Head of caudate nucleus (tissue), 42 donors: ENCODE data around the gene PHLDB3.

Source experiments
- DNase-seq, 42 donors: peaks; one replicate each; pipeline versions ENCODE4 v3.0.0 to v3.0.0-alpha.2; 2020 to 2021; ENCODE audit warnings: mixed read lengths in 7 of 42
- intact Hi-C: fragments of 100-400 bp; cut with DNase I; formaldehyde crosslinking; loops from one replicate; pipeline ENCODE4 v1.15.0; 2022

The PHLDB3 gene

DNA sequence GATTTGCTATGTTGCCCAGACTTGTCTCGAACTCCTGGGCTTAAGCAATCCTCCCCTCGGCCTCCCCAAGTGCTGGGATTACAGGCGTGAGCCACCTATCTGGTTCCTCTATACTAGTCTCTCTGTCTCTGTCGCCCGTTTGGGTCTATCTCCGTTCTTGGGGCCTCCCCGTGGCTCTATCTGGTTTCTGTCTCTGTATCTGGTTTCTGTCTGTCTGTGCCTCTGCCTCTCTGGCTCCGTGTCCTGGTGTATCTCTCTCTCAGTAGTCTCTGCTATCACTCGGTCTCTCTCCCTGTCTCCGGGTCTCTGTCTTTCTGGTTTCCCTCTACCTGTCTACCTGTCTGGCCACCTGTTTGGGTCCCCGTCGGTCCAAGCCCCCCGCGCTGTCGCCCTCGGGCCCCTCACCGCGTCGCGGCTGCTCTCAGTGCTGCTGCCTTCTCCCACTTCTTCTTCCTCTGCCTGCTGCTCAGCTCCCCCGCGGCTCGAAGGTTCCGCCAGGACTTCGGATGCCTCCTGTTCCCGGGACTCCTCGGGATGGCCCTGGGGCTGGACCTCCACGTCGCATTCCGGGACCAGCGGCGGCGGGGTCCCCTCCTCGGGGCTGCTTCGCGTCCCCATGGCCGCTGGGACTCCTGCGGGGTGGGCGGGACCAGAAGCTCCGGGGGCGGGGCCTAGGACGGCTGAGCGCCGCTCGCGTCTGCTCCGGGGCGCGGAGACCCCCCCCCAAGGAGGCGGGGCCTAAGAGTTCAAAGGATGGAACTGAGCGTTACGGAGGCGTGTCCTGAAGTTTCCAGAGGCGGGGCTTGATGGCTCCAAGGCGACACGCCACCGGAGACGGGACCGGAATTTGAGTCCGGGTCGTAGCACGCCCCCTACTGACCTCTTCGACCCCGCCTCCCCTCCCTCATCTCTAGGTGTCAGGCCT, 783 bp downstream of the PHLDB3 start:
- DNase-seq: peak; percentile 92 to 98 (median 97)
- intact Hi-C loops: loop anchor here (5.0 kb wide), 1 partner anchor 56 kb away; no protein-coding TSS in a partner anchor

DNA sequence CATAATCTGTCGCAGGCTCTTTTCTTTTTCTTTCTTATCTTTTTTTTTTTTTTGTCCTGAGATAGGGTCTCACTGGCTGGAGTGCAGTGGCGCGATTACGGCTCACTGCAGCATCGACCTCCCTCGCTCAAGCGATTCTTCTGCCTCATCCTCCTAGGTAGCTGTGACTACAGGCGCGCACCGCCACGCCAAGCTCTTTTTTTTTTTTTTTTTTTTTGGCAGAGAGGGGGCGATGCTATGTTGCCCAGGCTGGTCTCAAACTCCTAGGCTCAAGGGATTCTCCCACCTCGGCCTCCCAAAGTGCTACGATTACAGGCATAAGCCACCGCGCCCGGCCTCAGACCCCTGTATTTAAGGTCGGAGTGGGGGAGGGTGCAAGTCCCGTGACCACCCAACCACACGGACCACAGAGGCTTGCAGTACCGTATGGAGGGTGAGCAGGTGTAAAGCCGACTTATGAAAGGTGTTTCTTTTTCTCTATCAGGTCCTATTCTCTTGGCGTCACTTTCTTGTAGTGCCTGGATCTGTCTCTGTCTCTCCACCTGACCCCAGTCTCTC, 2.0 kb downstream of the PHLDB3 start:
- intact Hi-C loops: loop anchor here (5.0 kb wide), 1 partner anchor 55 kb away; no protein-coding TSS in a partner anchor
- DNase-seq: no peak

DNA sequence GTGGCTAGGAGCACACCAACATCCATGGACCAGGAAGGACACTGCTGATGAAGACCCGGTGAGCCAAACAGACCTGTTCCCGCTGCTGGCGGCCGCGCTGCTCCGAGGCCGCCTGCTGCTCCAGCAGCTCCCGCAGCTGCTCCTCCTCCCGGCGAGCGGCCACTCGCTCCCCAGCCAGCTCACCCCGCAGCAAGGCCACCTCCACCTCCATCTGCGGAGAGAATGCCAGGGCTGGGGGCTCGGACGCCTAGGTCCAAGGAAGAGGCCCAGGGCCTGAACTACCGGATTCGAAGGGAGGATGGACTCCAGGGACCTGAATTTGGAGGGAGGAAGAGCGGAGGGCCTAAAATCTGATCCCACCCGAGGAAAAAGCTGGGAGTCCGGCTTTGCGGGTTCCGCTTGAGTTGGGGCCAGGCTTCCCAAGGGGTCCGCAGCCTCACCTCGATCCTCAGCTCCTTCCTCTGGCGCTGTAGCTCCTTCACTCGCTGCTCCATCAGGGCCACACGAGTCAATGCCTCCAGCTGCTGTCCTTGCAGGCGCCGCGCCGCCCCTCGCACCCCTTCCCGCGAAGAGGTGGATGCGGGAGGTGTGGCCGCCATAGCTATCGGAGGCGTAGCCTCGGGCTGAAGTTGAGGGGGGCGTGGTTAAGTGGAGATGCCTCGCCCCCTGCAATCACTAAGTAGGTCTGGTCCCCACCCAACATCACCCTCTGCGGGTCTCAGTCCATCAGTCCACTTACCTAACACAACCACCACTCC, 2.7 kb downstream of the PHLDB3 start:
- intact Hi-C loops: loop anchor here (5.0 kb wide), 1 partner anchor 55 kb away; no protein-coding TSS in a partner anchor
- DNase-seq: no peak

DNA sequence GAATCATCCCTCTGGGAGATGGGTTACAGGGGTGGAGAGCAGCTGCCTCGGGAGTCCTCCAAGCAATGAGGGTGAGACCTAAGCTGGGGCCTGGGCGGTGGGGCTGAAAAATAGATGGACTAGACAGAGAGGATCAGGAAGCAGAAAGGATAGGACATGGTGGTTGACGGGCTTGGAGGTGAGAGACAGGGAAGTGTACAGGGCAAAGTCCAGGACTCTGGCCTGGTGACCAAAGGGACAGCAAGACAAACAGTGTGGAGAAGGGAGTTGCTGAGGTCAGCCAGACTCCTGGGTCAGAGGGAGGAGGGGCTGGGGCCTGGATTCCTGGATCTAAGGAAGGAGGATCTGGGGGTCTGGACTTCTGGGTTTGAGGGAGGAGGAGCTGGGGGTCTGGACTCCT, 5.5 kb downstream of the PHLDB3 start:
- intact Hi-C loops: no loop called here
- no peak for DNase-seq

DNA sequence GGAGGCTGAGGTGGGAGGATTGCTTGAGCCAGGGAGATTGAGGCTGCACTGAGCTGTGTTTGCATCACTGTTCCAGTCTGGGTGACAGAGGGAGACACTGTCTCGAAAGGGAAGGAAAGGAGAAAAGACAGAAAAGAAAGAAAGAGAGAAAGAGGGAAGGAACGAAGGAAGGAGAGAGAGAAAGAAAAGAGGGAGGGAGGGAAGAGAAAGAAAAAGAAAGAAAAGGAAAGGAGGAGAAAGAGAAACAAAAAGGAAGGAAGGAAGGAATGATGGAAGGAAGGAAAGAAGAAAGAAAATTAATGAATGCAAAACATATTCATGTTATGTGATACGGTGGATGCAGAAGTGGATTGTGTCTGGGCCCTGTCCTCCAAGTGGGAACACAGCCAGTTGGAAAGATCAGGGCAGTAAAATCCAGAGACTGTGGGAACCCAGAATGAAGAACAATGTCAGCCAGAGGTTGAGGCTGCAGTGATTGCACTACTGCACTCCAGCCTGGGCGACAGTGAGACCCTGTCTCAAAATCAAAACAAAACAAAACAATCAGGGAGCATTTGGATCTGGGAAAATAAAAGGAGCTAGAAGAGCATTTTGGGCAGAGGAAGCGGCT, 6.2 kb downstream of the PHLDB3 start:
- intact Hi-C loops: no loop called here
- no peak for DNase-seq

DNA sequence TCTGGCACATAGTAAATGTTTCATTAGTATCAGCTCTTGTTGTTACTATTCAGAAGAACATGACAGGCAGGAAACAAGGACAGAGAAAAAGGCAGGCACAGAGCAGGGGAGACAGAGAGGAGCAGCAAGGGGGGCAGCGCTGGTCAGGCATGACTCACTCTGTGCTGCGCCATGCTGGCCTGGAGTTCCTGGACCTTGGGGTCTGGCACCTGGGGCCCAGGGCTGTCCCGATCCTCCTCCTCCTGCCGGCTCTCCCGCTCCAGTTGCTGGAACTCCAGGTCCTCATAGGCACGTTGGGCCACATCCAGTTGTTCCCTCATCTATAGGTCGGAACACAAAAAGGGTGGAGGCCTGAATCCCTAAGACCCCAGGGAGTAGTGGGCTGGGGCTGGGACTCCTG, 7.6 kb downstream of the PHLDB3 start:
- intact Hi-C loops: no loop called here
- DNase-seq: no peak

DNA sequence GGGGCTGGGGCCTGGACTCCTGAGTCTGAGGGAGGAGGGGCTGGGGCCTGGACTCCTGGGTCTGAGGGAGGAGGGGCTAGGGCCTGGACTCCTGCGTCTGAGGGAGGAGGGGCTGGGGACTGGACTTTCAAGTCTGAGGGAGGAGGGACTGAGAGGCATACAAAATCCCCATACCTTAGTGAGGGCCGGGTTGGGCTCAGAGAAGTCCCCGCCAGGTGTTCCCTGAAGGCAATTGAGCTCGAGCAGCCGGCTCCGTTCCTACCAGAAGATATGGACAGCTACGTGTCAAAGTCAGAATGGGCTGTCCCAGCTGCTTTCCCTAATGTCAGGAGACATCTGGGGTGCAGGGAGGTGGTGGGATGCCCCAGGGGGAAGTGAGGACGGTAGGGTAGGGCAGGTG, 9.5 kb downstream of the PHLDB3 start:
- intact Hi-C loops: no loop called here
- no peak for DNase-seq

DNA sequence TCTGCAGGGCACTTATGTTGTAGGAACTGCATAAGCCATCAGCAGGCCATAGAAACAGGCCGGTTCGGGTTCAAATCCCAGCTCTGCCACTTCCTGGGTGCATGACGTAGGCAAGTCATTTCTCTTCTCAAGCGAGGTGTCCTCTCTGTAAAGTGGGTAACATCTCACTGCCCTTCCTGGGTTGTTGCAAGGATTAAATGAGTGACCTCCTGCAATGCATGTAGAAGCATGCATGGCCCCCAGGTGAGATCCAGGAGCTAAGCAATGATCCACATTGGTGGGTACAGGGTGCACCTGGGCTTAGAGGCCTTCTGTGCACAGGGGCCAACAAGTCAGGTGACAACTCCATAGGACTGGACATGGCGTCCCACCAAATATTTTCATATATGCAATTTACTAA, 13.8 kb downstream of the PHLDB3 start:
- no peak for DNase-seq
- intact Hi-C loops: no loop called here

DNA sequence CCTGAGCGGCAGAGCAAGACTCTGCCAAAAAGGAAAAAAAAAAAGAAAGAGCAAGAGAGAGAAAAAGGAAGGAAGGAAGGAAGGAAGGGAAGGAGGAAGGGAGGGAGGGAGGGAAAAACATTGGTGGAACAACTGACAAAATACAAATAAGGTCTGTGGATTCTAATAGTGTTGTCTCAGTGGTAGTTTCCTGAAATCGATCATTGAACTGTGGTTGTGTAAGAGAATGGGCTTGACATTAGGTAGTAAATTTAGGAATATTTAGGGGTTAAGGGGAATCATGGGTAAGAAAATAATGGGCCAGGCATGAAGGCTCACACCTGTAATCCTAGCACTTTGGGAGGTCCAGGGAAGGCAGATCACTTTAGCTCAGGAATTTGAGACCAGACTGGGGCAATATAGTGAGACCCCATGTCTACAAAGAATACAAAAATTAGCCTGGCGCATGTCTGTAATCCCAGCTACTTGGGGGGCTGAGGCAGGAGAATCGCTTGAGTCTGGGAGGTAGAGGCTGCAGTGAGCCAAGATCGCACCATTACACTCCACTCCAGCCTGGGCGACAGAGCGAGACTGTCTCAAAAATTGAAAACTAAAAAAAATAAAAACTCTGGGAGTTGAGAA, 14.5 kb downstream of the PHLDB3 start:
- intact Hi-C loops: no loop called here
- no peak for DNase-seq

DNA sequence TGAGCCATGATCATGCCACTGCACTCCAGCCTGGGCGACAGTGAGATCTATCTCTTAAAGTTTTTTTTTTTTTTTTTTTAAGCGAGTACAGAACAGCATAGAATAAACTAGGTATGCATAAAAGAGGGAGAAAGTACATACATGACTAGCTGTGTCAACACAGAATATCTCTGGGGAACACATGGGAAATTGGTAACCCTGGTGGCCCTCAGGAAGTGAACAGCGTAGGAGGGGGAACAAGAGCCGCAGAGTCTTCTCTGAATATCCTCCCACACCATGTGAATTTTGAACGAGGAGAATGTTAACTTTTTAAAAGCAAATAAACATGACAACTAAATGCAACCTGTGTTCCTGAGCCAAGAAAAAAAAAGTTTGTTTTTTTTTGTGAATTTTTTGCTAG, 15.2 kb downstream of the PHLDB3 start:
- DNase-seq: no peak
- intact Hi-C loops: no loop called here

DNA sequence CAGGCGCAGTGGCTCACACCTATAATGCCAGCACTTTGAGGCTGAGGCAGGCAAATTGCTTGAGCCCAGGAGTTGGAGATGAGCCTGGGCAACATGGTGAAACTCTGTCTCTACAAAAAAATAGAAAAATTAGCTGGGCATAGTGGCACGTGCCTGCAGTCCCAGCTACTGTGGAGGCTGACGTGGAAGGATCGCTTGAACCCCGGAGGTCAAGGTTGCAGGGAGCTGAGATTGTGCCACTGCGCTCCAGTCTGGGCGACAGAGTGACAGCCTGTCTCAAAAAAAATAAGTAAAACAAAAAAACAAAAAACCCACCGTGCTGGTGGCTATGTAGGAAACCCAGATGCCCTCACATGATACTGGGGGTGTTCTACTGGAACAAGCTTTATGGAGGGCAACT, 16.4 kb downstream of the PHLDB3 start:
- intact Hi-C loops: no loop called here
- no peak for DNase-seq

DNA sequence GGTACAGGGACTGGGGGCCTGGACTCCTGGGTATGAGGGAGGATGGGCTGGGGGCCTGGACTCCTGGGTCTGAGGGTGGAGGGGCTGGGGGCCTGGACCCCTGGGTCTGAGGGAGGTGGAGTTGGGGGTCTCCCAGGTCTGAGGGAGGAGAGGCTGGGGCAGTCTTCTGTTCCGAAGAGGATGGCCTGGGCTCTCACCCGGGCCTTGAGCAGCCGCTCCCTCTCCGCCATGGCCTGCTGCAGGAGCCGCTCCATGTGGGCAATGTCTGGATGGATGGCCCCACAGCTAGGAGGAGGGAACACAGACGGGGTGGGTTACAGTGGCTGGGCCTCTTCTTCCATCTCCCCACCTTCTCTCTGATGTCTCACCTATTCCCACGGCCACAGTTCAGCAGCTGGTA, 18.1 kb downstream of the PHLDB3 start:
- intact Hi-C loops: no loop called here

DNA sequence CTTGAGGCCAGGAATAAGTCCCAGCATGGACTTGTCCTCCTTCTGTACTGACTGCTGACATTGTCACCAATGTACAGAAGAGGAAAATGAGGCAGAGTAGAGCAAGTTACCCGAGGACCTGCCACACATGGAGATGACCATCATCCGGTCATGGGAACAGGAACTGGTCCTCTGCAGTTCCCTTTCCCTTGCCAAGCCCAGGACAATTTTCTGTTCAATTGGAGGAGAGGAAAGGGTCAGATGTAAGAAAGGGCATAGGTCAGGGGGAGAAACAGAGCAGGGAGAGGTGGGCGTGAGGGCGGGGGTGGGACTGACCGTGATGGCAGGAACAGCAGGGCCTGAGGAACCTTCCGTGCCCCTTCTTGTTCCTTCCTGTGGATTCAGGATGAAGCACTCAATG, 18.6 kb downstream of the PHLDB3 start:
- no peak for DNase-seq
- intact Hi-C loops: no loop called here

More for the DNA sequence above, 18.1 kb downstream of the PHLDB3 start:
- DNase-seq: no peak

DNA sequence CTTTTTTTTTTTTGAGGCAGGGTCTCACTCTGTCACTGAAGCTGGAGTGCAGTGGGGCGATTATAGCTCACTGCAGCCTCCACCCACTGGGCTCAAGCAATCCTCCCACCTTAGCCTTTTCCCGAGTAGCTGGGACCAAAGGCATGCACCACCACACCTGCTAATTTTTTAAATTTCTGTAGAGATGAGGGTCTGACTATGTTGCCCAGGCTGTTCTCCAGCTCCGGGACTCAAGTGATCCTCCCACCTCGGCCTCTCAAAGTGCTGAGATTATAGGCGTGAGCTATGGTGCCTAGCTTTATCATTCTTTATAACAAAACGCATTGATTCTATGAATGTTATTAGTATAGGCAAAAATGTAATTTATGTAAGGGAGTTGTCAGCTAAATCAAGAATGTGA, 21.3 kb downstream of the PHLDB3 start:
- DNase-seq: no peak
- intact Hi-C loops: no loop called here

DNA sequence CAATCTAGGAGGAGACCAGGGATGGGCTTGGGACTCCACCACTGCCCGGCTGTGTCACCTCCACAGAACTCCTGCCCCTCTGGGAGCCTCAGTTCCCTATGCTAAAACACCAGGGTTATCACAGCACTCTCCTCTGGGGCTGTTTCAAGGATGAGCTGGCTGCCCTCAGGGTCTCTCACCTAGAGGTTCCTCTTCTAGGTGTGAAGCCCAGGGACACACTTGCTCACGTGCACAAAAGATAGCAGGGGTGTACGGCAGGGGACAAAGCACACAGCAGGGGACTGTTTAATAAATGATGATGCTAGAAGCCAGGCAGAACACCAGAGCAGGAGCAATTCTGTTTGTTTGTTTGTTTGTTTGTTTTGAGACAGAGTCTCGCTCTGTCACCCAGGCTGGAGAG, 22.4 kb downstream of the PHLDB3 start:
- DNase-seq: no peak

DNA sequence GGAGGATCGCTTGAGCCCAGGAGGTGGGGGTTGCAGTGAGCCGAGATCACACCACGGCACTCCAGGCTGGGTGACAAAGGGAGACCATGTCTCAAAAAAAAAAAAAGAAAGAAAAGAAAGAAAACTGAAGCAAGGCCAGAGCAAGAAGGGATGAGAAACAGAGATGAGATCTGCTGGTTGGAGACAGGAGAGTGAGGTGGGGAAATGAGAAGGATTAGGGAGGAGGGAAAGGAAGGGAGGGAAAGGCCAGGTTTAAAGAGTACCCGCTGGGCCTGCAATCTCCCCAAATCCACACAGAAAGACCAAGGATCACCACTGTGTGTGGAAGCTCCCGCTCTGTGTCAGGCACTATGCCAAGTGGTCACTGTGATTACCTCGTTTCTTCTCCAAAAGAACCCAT, 22.8 kb downstream of the PHLDB3 start:
- no peak for DNase-seq

More for the DNA sequence above, 22.4 kb downstream of the PHLDB3 start:
- intact Hi-C loops: no loop called here

DNA sequence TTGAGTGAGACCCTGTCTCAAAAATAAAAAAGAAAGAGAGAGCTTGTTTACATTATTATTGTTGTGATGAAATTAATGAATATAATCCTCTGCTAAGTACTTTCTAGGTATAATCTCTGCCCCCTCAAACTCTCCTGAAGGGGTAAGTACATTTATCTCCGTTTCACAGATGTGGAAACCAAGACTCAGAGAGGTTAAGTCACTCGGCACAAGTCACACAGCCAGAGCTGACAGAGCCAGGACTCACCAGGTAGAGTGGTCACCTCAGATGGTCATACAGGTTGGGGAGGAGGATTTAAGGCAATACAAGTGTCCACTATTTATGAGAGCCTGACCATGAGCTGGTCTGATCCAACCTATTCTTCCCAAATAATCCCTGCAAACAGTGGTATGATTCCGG, 24.0 kb downstream of the PHLDB3 start:
- no peak for DNase-seq
- intact Hi-C loops: no loop called here

More for the DNA sequence above, 22.8 kb downstream of the PHLDB3 start:
- intact Hi-C loops: no loop called here

DNA sequence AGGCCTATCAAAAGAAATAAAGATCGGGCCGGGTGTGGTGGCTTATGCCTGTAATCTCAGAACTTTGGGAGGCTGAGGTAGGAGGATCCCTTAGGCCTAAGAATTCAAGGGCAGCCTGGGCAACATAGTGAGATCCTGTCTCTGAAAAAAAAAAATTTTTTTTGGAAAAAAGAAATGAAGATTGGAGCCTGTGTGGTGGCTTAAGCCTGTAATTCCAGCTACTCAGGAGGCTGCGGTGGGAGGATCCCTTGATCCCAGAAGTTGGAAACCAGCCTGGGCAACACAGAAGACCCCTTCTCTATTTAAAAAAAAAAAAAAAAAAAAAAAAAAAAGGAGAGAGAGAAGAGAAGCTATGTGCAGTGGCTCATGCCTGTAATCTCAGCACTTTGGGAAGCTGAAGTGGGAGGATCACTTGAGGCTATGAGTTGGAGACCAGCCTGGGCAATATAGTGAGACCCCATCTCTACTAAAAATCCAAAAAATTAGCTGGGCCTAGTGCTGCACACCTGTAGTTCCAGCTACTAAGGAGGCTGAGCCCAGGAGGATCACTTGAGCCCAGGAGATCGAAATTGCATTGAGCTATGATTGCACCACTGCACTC, 24.5 kb downstream of the PHLDB3 start:
- no peak for DNase-seq
- intact Hi-C loops: no loop called here

DNA sequence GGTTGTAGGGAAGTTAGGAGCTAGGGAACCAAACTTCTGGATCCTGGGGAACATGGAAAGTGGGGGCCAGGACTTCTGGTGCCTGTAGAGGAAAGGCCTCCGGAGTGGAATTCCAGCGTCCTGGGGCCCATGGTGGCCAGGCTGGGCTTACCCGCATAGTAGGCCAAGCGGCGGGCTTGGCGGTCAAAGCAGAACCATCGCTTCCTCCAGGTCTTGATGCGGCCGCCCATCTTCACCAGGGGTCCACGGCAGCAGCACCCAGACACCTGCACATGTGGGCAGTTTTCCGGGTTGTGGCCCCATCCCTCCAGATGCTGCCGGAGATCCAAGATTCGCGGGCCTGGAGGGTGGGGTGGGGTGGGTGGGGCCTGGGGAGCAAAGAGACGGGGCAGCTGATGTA, 25.3 kb downstream of the PHLDB3 start:
- intact Hi-C loops: no loop called here
- no peak for DNase-seq
